EH (cell line): ENCODE measurements around the gene SELENOS.
A peak's percentile ranks its signal among the peaks of the same experiment; 100 is the strongest.

Experiments
- DNase-seq: peaks from one replicate; pipeline ENCODE4 v3.0.0-alpha.2; 2015; ENCODE audit warnings: low read depth

The SELENOS gene

GRCh38 chr15:101276501-101277037 is 716 bp downstream of the SELENOS start:
- DNase-seq = peak; percentile 58

GRCh38 chr15:101275018-101275417 is 2.3 kb downstream of the SELENOS start:
- DNase-seq = no peak

GRCh38 chr15:101273534-101273933 is 3.8 kb downstream of the SELENOS start:
- no peak for DNase-seq

- DNase-seq = no peak
These were observed 4.7 kb downstream of the SELENOS start for GRCh38 chr15:101272584-101272983.

- DNase-seq = peak; percentile 41
These were observed 7.6 kb downstream of the SELENOS start for GRCh38 chr15:101269479-101270223.

GRCh38 chr15:101267320-101268104 is 9.8 kb downstream of the SELENOS start:
- DNase-seq = peak; percentile 92

- no peak for DNase-seq
These were observed 10.5 kb downstream of the SELENOS start for GRCh38 chr15:101266787-101267186.

- peak; percentile 64 for DNase-seq
These were observed 11.3 kb downstream of the SELENOS start for GRCh38 chr15:101266034-101266433.

- DNase-seq = no peak
These were observed 12.2 kb downstream of the SELENOS start for GRCh38 chr15:101264911-101265641.

GRCh38 chr15:101264011-101264410 is 13.3 kb downstream of the SELENOS start:
- DNase-seq = peak; percentile 43

- DNase-seq = no peak
These were observed 14.7 kb downstream of the SELENOS start for GRCh38 chr15:101262551-101262950.

GRCh38 chr15:101258238-101259144 is 18.8 kb downstream of the SELENOS start:
- peak; percentile 76 for DNase-seq

- no peak for DNase-seq
These were observed 20.5 kb downstream of the SELENOS start for GRCh38 chr15:101256757-101257156.

- DNase-seq = peak; percentile 36
These were observed 21.6 kb downstream of the SELENOS start for GRCh38 chr15:101255615-101256241.

GRCh38 chr15:101255051-101255395 is 22.3 kb downstream of the SELENOS start:
- no peak for DNase-seq

- no peak for DNase-seq
These were observed 22.9 kb downstream of the SELENOS start for GRCh38 chr15:101254157-101255050.

GRCh38 chr15:101252836-101253235 is 24.4 kb downstream of the SELENOS start:
- DNase-seq = no peak

- DNase-seq = peak; percentile 93
These were observed 25.2 kb downstream of the SELENOS start, which contains the start of gene CHSY1 for GRCh38 chr15:101251830-101252820. Gene CHSY1 (minus strand): TSS chr15:101252048. CDS start chr15:101251456, 592 bp downstream.
